WTC11 (cell line): ENCODE measurements around the gene ZNF683. TPM values are rescaled to one million over a fixed set of nuclear protein-coding genes. Genes with fewer than 3 reads are reported as not detected.
"Not testable (repeated sequence)": the region's sequence is repeated elsewhere in the genome, so short reads cannot be mapped to it uniquely, and the experiment has no call there.

Source experiments
- ATAC-seq: fragments of 200-7000 bp; cut with Tn5 transposase; 2 replicates; pipeline ENCODE4 v1.10.0; 2021; ENCODE audit warnings: mild to moderate bottlenecking, moderate library complexity
- CTCF ChIA-PET: fragments of 300-600 bp; sonication (Branson Sonifier 250); formaldehyde crosslinking; loops from one replicate; lab custom pipeline; 2021; ENCODE audit warnings: antibody characterized with exemption; lab: Charles Lee
- POLR2A ChIA-PET: fragments of 350-600 bp; sonication (Branson Sonifier 250); formaldehyde crosslinking; loops from one replicate; lab custom pipeline; 2021; ENCODE audit warnings: antibody characterized with exemption; lab: Charles Lee
- DNase-seq: peaks from one replicate; pipeline ENCODE4 v3.0.0; 2021; ENCODE audit warnings: low spot score
- H3K27ac Mint-ChIP-seq: 2 replicates; pipeline ENCODE4 v1.8.0; 2021; ENCODE audit warnings: mixed read lengths
- H3K27me3 Mint-ChIP-seq: 2 replicates; pipeline ENCODE4 v1.8.0; 2021; ENCODE audit warnings: low read depth, mild to moderate bottlenecking, moderate library complexity, mixed read lengths
- H3K36me3 Mint-ChIP-seq: 2 replicates; pipeline ENCODE4 v1.8.0; 2021; ENCODE audit warnings: mixed read lengths
- H3K4me1 Mint-ChIP-seq: 2 replicates; pipeline ENCODE4 v1.8.0; 2022; ENCODE audit warnings: mixed read lengths
- H3K4me3 Mint-ChIP-seq: 2 replicates; pipeline ENCODE4 v1.8.0; 2021; ENCODE audit warnings: mild to moderate bottlenecking, moderate library complexity, mixed read lengths
- H3K9me3 Mint-ChIP-seq: 2 replicates; pipeline ENCODE4 v1.8.0; 2021; ENCODE audit warnings: mixed read lengths
- CTCF ChIP-seq: fragments of 200-600 bp; IDR thresholded peaks from 2 replicates; pipeline ENCODE4 v1.8.0; 2022; ENCODE audit warnings: antibody characterized with exemption
- EMX1 ChIP-seq: fragments of 250-450 bp; sonication (Bioruptor Pico); IDR thresholded peaks from 2 replicates; pipeline ENCODE4 v1.8.0; 2021; ENCODE audit warnings: mild to moderate bottlenecking
- MLX ChIP-seq: sonication (generic); formaldehyde crosslinking; IDR thresholded peaks from 2 replicates; pipeline ENCODE4 v1.8.1; 2023; ENCODE audit warnings: mild to moderate bottlenecking, missing genetic modification reagents, moderate library complexity
- NFYB ChIP-seq: sonication (generic); formaldehyde crosslinking; conservative IDR thresholded peaks from 2 replicates; pipeline ENCODE4 v1.8.0; 2022; ENCODE audit warnings: low read depth, missing genetic modification reagents
- OVOL2 ChIP-seq: fragments of 250-450 bp; sonication (Bioruptor Pico); IDR thresholded peaks from 2 replicates; pipeline ENCODE4 v1.9.0; 2021; ENCODE audit warnings: mild to moderate bottlenecking, borderline replicate concordance
- PRRX2 ChIP-seq: fragments of 250-450 bp; sonication (Bioruptor Pico); IDR thresholded peaks from 2 replicates; pipeline ENCODE4 v1.8.0; 2021; ENCODE audit warnings: mild to moderate bottlenecking
- SMAD3 ChIP-seq: sonication (generic); formaldehyde crosslinking; IDR thresholded peaks from 2 replicates; pipeline ENCODE4 v1.8.0; 2022; ENCODE audit warnings: missing genetic modification reagents, mild to moderate bottlenecking, borderline replicate concordance
- SMAD4 ChIP-seq: sonication (generic); formaldehyde crosslinking; IDR thresholded peaks from 2 replicates; pipeline ENCODE4 v1.8.0; 2022; ENCODE audit warnings: mild to moderate bottlenecking, missing genetic modification reagents
- TP53 ChIP-seq: sonication (generic); formaldehyde crosslinking; IDR thresholded peaks from 2 replicates; pipeline ENCODE4 v1.8.1; 2023; ENCODE audit warnings: mild to moderate bottlenecking, missing genetic modification reagents
- USF2 ChIP-seq: sonication (generic); formaldehyde crosslinking; IDR thresholded peaks from 2 replicates; pipeline ENCODE4 v1.8.1; 2023; ENCODE audit warnings: mild to moderate bottlenecking, missing genetic modification reagents, moderate library complexity
- ZNF121 ChIP-seq: sonication (generic); formaldehyde crosslinking; IDR thresholded peaks from 2 replicates; pipeline ENCODE4 v1.8.0; 2023; ENCODE audit warnings: missing genetic modification reagents
- ZNF219 ChIP-seq: sonication (generic); formaldehyde crosslinking; IDR thresholded peaks from 2 replicates; pipeline ENCODE4 v1.8.0; 2023; ENCODE audit warnings: missing genetic modification reagents, mild to moderate bottlenecking, borderline replicate concordance
- ZNF416 ChIP-seq: fragments of 250-450 bp; sonication (Bioruptor Pico); IDR thresholded peaks from 2 replicates; pipeline ENCODE4 v1.9.0; 2021; ENCODE audit warnings: mild to moderate bottlenecking, inconsistent platforms
- ZNF423 ChIP-seq: fragments of 250-450 bp; sonication (Bioruptor Pico); IDR thresholded peaks from 2 replicates; pipeline ENCODE4 v2.1.2; 2022; ENCODE audit warnings: mild to moderate bottlenecking, moderate library complexity
- total RNA-seq: library from RNA; stranded (reverse); gene quantifications from 3 replicates; pipeline ENCODE4 v1.2.3, GENCODE V29; 2021

Gene ZNF683
- total RNA-seq, 1 experiment from 2014 or later, result not detected

GRCh38 chr1:26378879-26379251, 6.3 kb upstream of the ZNF683 start (continued):
- TF ChIP-seq ZNF219 (CRISPR knock-in tag), result no peak
- TF ChIP-seq, all 79 proteins: peak for 0

- no peak for TF ChIP-seq SMAD4 (CRISPR knock-in tag)
- TF ChIP-seq, all 79 proteins: peak for 0
- DNase-seq, result no peak
- H3K27ac Mint-ChIP-seq, result no peak overlapping the region
Measured at GRCh38 chr1:26378088-26378878, 5.7 kb upstream of the ZNF683 start.

GRCh38 chr1:26376050-26376449, 3.5 kb upstream of the ZNF683 start:
- no peaks in the 10 kb centered on the region; the same call in 1 of the 2 replicates for H3K36me3 Mint-ChIP-seq
- ATAC-seq (no peak), DNase-seq (no peak)
- POLR2A ChIA-PET, result no interaction called here
- no peak overlapping the region for H3K27ac Mint-ChIP-seq
- TF ChIP-seq USF2 (CRISPR knock-in tag), result no peak
- no peak for TF ChIP-seq SMAD3 (CRISPR knock-in tag)
- TF ChIP-seq ZNF121 (CRISPR knock-in tag), result no peak
- no peak for TF ChIP-seq CTCF
- TF ChIP-seq PRRX2, result no peak
- TF ChIP-seq ZNF416 (CRISPR knock-in tag), result no peak
- no peak for TF ChIP-seq ZNF423 (CRISPR knock-in tag)
- CTCF ChIA-PET, result no interaction called here
- H3K4me1 Mint-ChIP-seq, result peaks cover 19% of the 10 kb centered on the region
- peaks cover 1% of the 10 kb centered on the region for H3K9me3 Mint-ChIP-seq
- H3K4me3 Mint-ChIP-seq, result no peak overlapping the region
- peaks cover under 1% of the 10 kb centered on the region for H3K27me3 Mint-ChIP-seq

More at GRCh38 chr1:26378088-26378878, 5.7 kb upstream of the ZNF683 start:
- POLR2A ChIA-PET, result interaction anchor here (0.5 kb wide), 1 partner anchor 390 kb away, joined by 3 read pairs; no protein-coding TSS in a partner anchor
- CTCF ChIA-PET, result interaction anchor here (0.8 to 2.0 kb wide), 5 partner anchors 14 to 93 kb away, joined by 3 to 9 read pairs (median 4); no protein-coding TSS in a partner anchor
- Mint-ChIP-seq H3K4me1 (peaks cover 19% of the 10 kb centered on the region), H3K4me3 (no peak overlapping the region), H3K9me3 (no peaks in the 10 kb centered on the region; the same call in 1 of the 2 replicates), H3K27me3 (no peaks in the 10 kb centered on the region; the same call in 1 of the 2 replicates), H3K36me3 (no peaks in the 10 kb centered on the region)
- no peak for ATAC-seq

- CTCF ChIA-PET, result interaction anchor here (0.5 to 2.4 kb wide), 8 partner anchors 10 to 141 kb away, joined by 3 to 7 read pairs (median 3); partner anchors contain the start of genes CD52 and CEP85
- Mint-ChIP-seq H3K4me3 (no peak overlapping the region), H3K27me3 (peaks cover 7% of the 10 kb centered on the region), H3K9me3 (peaks cover 5% of the 10 kb centered on the region), H3K4me1 (peaks cover 19% of the 10 kb centered on the region), H3K27ac (no peak overlapping the region), H3K36me3 (no peaks in the 10 kb centered on the region; the same call in 1 of the 2 replicates)
- no peak for TF ChIP-seq EMX1 (CRISPR knock-in tag)
- POLR2A ChIA-PET, result no interaction called here
- DNase-seq, result no peak
- no peak for ATAC-seq
Measured at GRCh38 chr1:26375081-26375480, 2.5 kb upstream of the ZNF683 start.

GRCh38 chr1:26374361-26374760, 1.8 kb upstream of the ZNF683 start:
- H3K27me3 Mint-ChIP-seq, H3K4me3 Mint-ChIP-seq, H3K27ac Mint-ChIP-seq, H3K9me3 Mint-ChIP-seq, DNase-seq, POLR2A ChIA-PET, H3K36me3 Mint-ChIP-seq, ATAC-seq: not testable (repeated sequence)
- CTCF ChIA-PET, result interaction anchor here (0.6 to 2.4 kb wide), 8 partner anchors 9 to 140 kb away, joined by 3 to 12 read pairs (median 6); partner anchors contain the start of genes CD52 and CEP85
- H3K4me1 Mint-ChIP-seq, result peaks cover 19% of the 10 kb centered on the region

- peaks cover 19% of the 10 kb centered on the region for H3K4me1 Mint-ChIP-seq
- peaks cover 7% of the 10 kb centered on the region for H3K27me3 Mint-ChIP-seq
- CTCF ChIA-PET, result interaction anchor here (0.8 to 2.4 kb wide), 5 partner anchors 9 to 140 kb away, joined by 3 to 12 read pairs (median 6); partner anchors contain the start of gene CEP85
- no peak for DNase-seq
- peaks cover 5% of the 10 kb centered on the region for H3K9me3 Mint-ChIP-seq
- no peak for ATAC-seq
- H3K36me3 Mint-ChIP-seq, result no peaks in the 10 kb centered on the region; the same call in 1 of the 2 replicates
- H3K27ac Mint-ChIP-seq, result no peak overlapping the region
- POLR2A ChIA-PET, result no interaction called here
- H3K4me3 Mint-ChIP-seq, result no peak overlapping the region
- no peak for TF ChIP-seq TP53
- no peak for TF ChIP-seq SMAD3 (CRISPR knock-in tag)
- no peak for TF ChIP-seq USF2 (CRISPR knock-in tag)
- no peak for TF ChIP-seq OVOL2
- TF ChIP-seq NFYB (CRISPR knock-in tag), result no peak
- no peak for TF ChIP-seq MLX (CRISPR knock-in tag)
- no peak for TF ChIP-seq CTCF
- no peak for TF ChIP-seq ZNF219 (CRISPR knock-in tag)
Measured at GRCh38 chr1:26373789-26374188, 1.2 kb upstream of the ZNF683 start.
